Dermis blood vessel endothelial cell (primary cell): Measurements from ENCODE around the gene EVX2. TPM values are rescaled to one million over a fixed set of nuclear protein-coding genes. Genes with fewer than 3 reads are reported as not detected.

ENCODE experiments used
- DNase-seq: peaks from one replicate; pipeline ENCODE4 v3.0.0; 2010
- total RNA-seq: library from RNA; depleted of rRNA; stranded (reverse); fragments of >200 nt; gene quantifications from 2 replicates; pipeline ENCODE4 v1.2.3, GENCODE V29; 2014

The EVX2 gene
- total RNA-seq, 1 donor from 2014 or later, result not detected

- peak; percentile 40 for DNase-seq
These were observed 24.0 kb upstream of the EVX2 start for GRCh38 chr2:176107731-176108181.

GRCh38 chr2:176106581-176107539, 23.1 kb upstream of the EVX2 start, which contains the start of gene HOXD11:
TSS of gene HOXD11 (plus strand) at chr2:176107280. CDS start at chr2:176107356, 76 bp downstream.
- DNase-seq, result peak; percentile 57

GRCh38 chr2:176105730-176106580, 22.2 kb upstream of the EVX2 start:
- DNase-seq, result no peak

- no peak for DNase-seq
These were observed 21.4 kb upstream of the EVX2 start for GRCh38 chr2:176105078-176105729.

GRCh38 chr2:176104316-176105077, 20.7 kb upstream of the EVX2 start:
- no peak for DNase-seq

GRCh38 chr2:176103742-176104315, 20.1 kb upstream of the EVX2 start:
- DNase-seq, result no peak

GRCh38 chr2:176103194-176103593, 19.4 kb upstream of the EVX2 start:
- no peak for DNase-seq

- no peak for DNase-seq
These were observed 18.6 kb upstream of the EVX2 start for GRCh38 chr2:176102309-176102866.

- no peak for DNase-seq
These were observed 18.1 kb upstream of the EVX2 start for GRCh38 chr2:176101842-176102241.

- no peak for DNase-seq
These were observed 17.6 kb upstream of the EVX2 start for GRCh38 chr2:176101216-176101830.

GRCh38 chr2:176100547-176101140, 16.9 kb upstream of the EVX2 start:
- DNase-seq, result no peak

GRCh38 chr2:176099728-176100546, 16.2 kb upstream of the EVX2 start, which contains the start of gene HOXD12:
TSS of gene HOXD12 (plus strand) at chr2:176099795. CDS start at chr2:176099802, 7 bp downstream.
- no peak for DNase-seq

- no peak for DNase-seq
These were observed 15.5 kb upstream of the EVX2 start for GRCh38 chr2:176099159-176099727.

GRCh38 chr2:176098366-176099158, 14.8 kb upstream of the EVX2 start:
- DNase-seq, result no peak

GRCh38 chr2:176097820-176098365, 14.1 kb upstream of the EVX2 start:
- DNase-seq, result no peak

- DNase-seq, result peak; percentile 85
These were observed 13.4 kb upstream of the EVX2 start for GRCh38 chr2:176096986-176097819.
